K562 (cell line): ENCODE measurements around the gene RPL7A. TPM values are rescaled to one million over a fixed set of nuclear protein-coding genes. Genes with fewer than 3 reads are reported as not detected.

Source experiments
- ATAC-seq: fragments of 200-7000 bp; cut with Tn5 transposase; 3 replicates; pipeline ENCODE4 v1.9.1; 2020; ENCODE audit warnings: moderate library complexity
- BruUV-seq: library from RNA; stranded (reverse); fragments of 400-500 nt; replicated peaks from 2 replicates; lab custom pipeline; 2021; lab: Mats Ljungman, UMichigan
- CTCF ChIA-PET: fragments of 300-600 bp; formaldehyde crosslinking; extraction: SDS; loops from one replicate; lab custom pipeline; 2021; ENCODE audit warnings: low intra/inter-chr PET ratio; lab: Yijun Ruan, JAX
- POLR2A ChIA-PET: fragments of 300-600, 350-650 bp; sonication (Branson Sonifier 250); formaldehyde crosslinking; extraction: SDS; loops from one replicate; lab custom pipeline; 2021; ENCODE audit warnings: antibody characterized with exemption, inconsistent platforms; lab: Yijun Ruan, JAX
- DNase-seq, 4 experiments: peaks; one replicate each; pipeline versions ENCODE4 v3.0.0 to v3.0.0-alpha.2; 2011 to 2018; ENCODE audit warnings: low spot score in 3 of 4, mixed read lengths in 3 of 4; ENCODE audit errors: extremely low read depth in 1 of 4
- FAIRE-seq: peaks from 2 replicates; lab custom pipeline; 2011; peaks lifted over from hg19 to GRCh38; lab: Jason Lieb, UNC
- H2AFZ ChIP-seq: 2 replicates; pipeline ENCODE4 v1.6.0; 2011; ENCODE audit warnings: low read depth, low read length, control low read depth, inconsistent platforms
- H3K27ac ChIP-seq: fragments of 200-600 bp; 3 replicates; pipeline ENCODE4 v1.8.0; 2011; ENCODE audit warnings: low read depth, mild to moderate bottlenecking, control low read depth, inconsistent platforms, low read length, moderate library complexity, mixed read lengths; ENCODE audit errors: extremely low read depth
- H3K27me3 ChIP-seq, 2 experiments: fragments of 300-600 bp in 1 of 2; 2 replicates in 1 of 2; 3 replicates in 1 of 2; pipeline versions ENCODE4 v1.6.0 to v1.8.0; 2011; ENCODE audit warnings: inconsistent platforms in 2 of 2, low read length in 2 of 2, mild to moderate bottlenecking in 1 of 2, mixed read lengths in 1 of 2, moderate library complexity in 1 of 2; ENCODE audit not compliant: control insufficient read depth in 2 of 2, insufficient read depth in 2 of 2
- H3K36me3 ChIP-seq: fragments of 300-600 bp; 3 replicates; pipeline ENCODE4 v1.8.0; 2011; ENCODE audit warnings: mild to moderate bottlenecking, low read length, inconsistent platforms; ENCODE audit not compliant: control insufficient read depth, insufficient read depth
- H3K4me1 ChIP-seq, 2 experiments: fragments of 200-600 bp in 1 of 2; replicated peaks in 1 of 2; 2 replicates in 1 of 2; 3 replicates in 1 of 2; pipeline versions ENCODE4 v1.5.1 to v1.8.0; 2011; ENCODE audit warnings: inconsistent platforms in 2 of 2, low read length in 2 of 2, mild to moderate bottlenecking in 1 of 2, mixed read lengths in 1 of 2, moderate library complexity in 1 of 2; ENCODE audit not compliant: control insufficient read depth in 2 of 2, insufficient read depth in 2 of 2
- H3K4me2 ChIP-seq: 2 replicates; pipeline ENCODE4 v1.6.1; 2011; ENCODE audit warnings: low read length, control low read depth, inconsistent platforms, mixed read lengths; ENCODE audit not compliant: insufficient read depth
- H3K4me3 ChIP-seq: fragments of 200-600 bp; sonication (generic), shearing (Covaris generic); 2 replicates; pipeline ENCODE4 v1.5.1; 2016; ENCODE audit warnings: control low read depth, inconsistent platforms
- H3K79me2 ChIP-seq: fragments of 200-600 bp; 3 replicates; pipeline ENCODE4 v1.8.0; 2011; ENCODE audit warnings: low read length, inconsistent platforms; ENCODE audit not compliant: control insufficient read depth, insufficient read depth
- H3K9ac ChIP-seq, 2 experiments: 2 replicates each; pipeline versions ENCODE4 v1.6.0 to v1.6.1; 2011; ENCODE audit warnings: low read depth in 2 of 2, low read length in 2 of 2, control low read depth in 1 of 2, inconsistent platforms in 1 of 2, mild to moderate bottlenecking in 1 of 2, mixed read lengths in 1 of 2; ENCODE audit not compliant: insufficient read depth in 1 of 2
- H3K9me1 ChIP-seq: one replicate; pipeline ENCODE4 v1.6.0; 2011; ENCODE audit warnings: inconsistent platforms, mild to moderate bottlenecking, low read length, moderate library complexity; ENCODE audit not compliant: control insufficient read depth, insufficient read depth
- H3K9me3 ChIP-seq: replicated peaks from 2 replicates; pipeline ENCODE4 v1.5.1; 2011; ENCODE audit warnings: low read depth, low read length, inconsistent platforms; ENCODE audit not compliant: control insufficient read depth, insufficient read depth
- H4K20me1 ChIP-seq: replicated peaks from 2 replicates; pipeline ENCODE4 v1.6.1; 2011; ENCODE audit warnings: low read length, inconsistent platforms, mixed read lengths; ENCODE audit not compliant: control insufficient read depth, insufficient read depth
- CUX1 ChIP-seq: fragments of 200-800 bp; sonication (Bioruptor generic); IDR thresholded peaks from 2 replicates; pipeline ENCODE4 v1.6.1; 2016; ENCODE audit warnings: missing genetic modification characterization, missing compliant biosample characterization
- DMBX1 ChIP-seq: fragments of 250-450 bp; sonication (Bioruptor Pico); IDR thresholded peaks from 2 replicates; pipeline ENCODE4 v1.8.0; 2022; ENCODE audit warnings: inconsistent platforms, mild to moderate bottlenecking, moderate library complexity, borderline replicate concordance
- FOSL1 ChIP-seq: fragments of 200-800 bp; sonication (Bioruptor generic); conservative IDR thresholded peaks from 2 replicates; pipeline ENCODE4 v1.6.1; 2016; ENCODE audit warnings: missing genetic modification characterization, missing compliant biosample characterization
- GABPB2 ChIP-seq: fragments of 250-450 bp; sonication (Bioruptor Pico); conservative IDR thresholded peaks from 2 replicates; pipeline ENCODE4 v1.5.1; 2021; ENCODE audit warnings: mild to moderate bottlenecking
- GATAD2A ChIP-seq: fragments of 450-650 bp; IDR thresholded peaks from 2 replicates; pipeline ENCODE4 v1.6.1; 2017
- MEF2D ChIP-seq: conservative IDR thresholded peaks from 2 replicates; pipeline ENCODE4 v1.6.1; 2016; ENCODE audit warnings: low read depth, missing genetic modification characterization, missing compliant biosample characterization
- OTX1 ChIP-seq: fragments of 450-650 bp; formaldehyde crosslinking; IDR thresholded peaks from 2 replicates; pipeline ENCODE4 v1.4.0; 2022; ENCODE audit warnings: mild to moderate bottlenecking
- RHOXF2B ChIP-seq: fragments of 250-450 bp; sonication (Bioruptor Pico); conservative IDR thresholded peaks from 2 replicates; pipeline ENCODE4 v1.5.1; 2021
- SNRNP70 ChIP-seq: fragments of 200-400 bp; formaldehyde crosslinking; optimal IDR thresholded peaks from 2 replicates; pipeline ENCODE3; 2017; ENCODE audit warnings: low read depth, low read length
- TEAD4 ChIP-seq, 2 experiments: sonication (generic) in 1 of 2; formaldehyde crosslinking in 1 of 2; IDR thresholded peaks; 2 replicates each; pipeline versions ENCODE4 v1.6.1 to v1.8.0; 2012 to 2022; ENCODE audit warnings: borderline replicate concordance in 1 of 2, inconsistent platforms in 1 of 2, low read length in 1 of 2, mild to moderate bottlenecking in 1 of 2, missing genetic modification reagents in 1 of 2
- ZNF12 ChIP-seq: sonication (generic); formaldehyde crosslinking; IDR thresholded peaks from 2 replicates; pipeline ENCODE4 v1.4.0; 2020; ENCODE audit warnings: mild to moderate bottlenecking, missing genetic modification reagents
- ZNF316 ChIP-seq: fragments of 450-650 bp; IDR thresholded peaks from 2 replicates; pipeline ENCODE4 v1.6.1; 2016
- ZNF384 ChIP-seq: IDR thresholded peaks from 2 replicates; pipeline ENCODE4 v1.6.1; 2012; ENCODE audit warnings: low read depth, low read length, improper control_type of control experiment
- WGBS: fragments of 100-300 bp; shearing (Covaris generic); methylation state at CpG from one replicate; pipeline ENCODE4 v1.1.6; 2016; ENCODE audit warnings: low coverage, mixed read lengths; ENCODE audit not compliant: insufficient coverage; ENCODE audit errors: missing lambda C conversion rate; 5-methylcytosine and 5-hydroxymethylcytosine counted together
- in situ Hi-C: fragments of 300-500 bp; cut with MboI; formaldehyde crosslinking; loops from 4 replicates; pipeline ENCODE4 v1.15.0; 2018; ENCODE audit warnings: inconsistent platforms, mixed read lengths
- intact Hi-C: fragments of 100-400 bp; cut with micrococcal nuclease; formaldehyde crosslinking; loops from 2 replicates; pipeline ENCODE4 v1.14.2; 2022
- polyA plus RNA-seq, 8 experiments: library from polyadenylated mRNA; depleted of rRNA in 4 of 8; stranded (reverse) in 5 of 8; unstranded in 3 of 8; fragments of >200 nt; fragmentation: Nextera tagmentation in 2 of 8; fragmentation: Illumina TruSeq in 1 of 8; extraction: Ambion mirVana in 2 of 8; extraction: Trizol in 1 of 8; gene quantifications; 2 replicates each; pipeline versions ENCODE4 v1.2.1 to v1.2.3, GENCODE V29; 2011 to 2014; ENCODE audit warnings: inconsistent platforms in 1 of 8, missing spikeins in 1 of 8
- total RNA-seq, 7 experiments: library from RNA; depleted of rRNA in 6 of 7; stranded (reverse); fragments of >200 nt in 6 of 7; fragmentation: Illumina TruSeq in 2 of 7; extraction: Trizol in 2 of 7; gene quantifications; 2 replicates each; pipeline versions ENCODE4 v1.2.1 to v1.2.3, GENCODE V29; 2011 to 2021; ENCODE audit warnings: low replicate concordance in 1 of 7
- TF ChIP-seq, protein P1 (sequence below), 2 experiments: fragments of 450-650 bp in 1 of 2; sonication (generic) in 1 of 2; formaldehyde crosslinking in 1 of 2; IDR thresholded peaks in 1 of 2; conservative IDR thresholded peaks in 1 of 2; 2 replicates each; pipeline versions ENCODE4 v1.6.1 to v1.8.1; 2016 to 2023; ENCODE audit warnings: mild to moderate bottlenecking in 2 of 2, moderate library complexity in 2 of 2, inconsistent platforms in 1 of 2, missing genetic modification reagents in 1 of 2

Gene RPL7A
- total and polyA plus RNA-seq, 9 of the 15 experiments (the other 6 are each of a cell fraction or from before 2014, with no cell fraction given) = 1,935 to 3,760 (median 2,652) TPM

GRCh38 chr9:133374612-133375115 is 26.6 kb downstream of the RPL7A start:
- FAIRE-seq (peak; percentile 69), DNase-seq (peak in 1 of 4 experiments; percentile 46), ATAC-seq (no peak)
- peaks cover 43 to 51% of the 10 kb centered on the region in 2 experiments; a peak in 4 of 5 replicates for H3K4me1 ChIP-seq
- peaks cover 23% of the 10 kb centered on the region for H3K9me1 ChIP-seq
- no peaks in the 10 kb centered on the region for H3K27me3 ChIP-seq
- ChIA-PET CTCF (no interaction called here), POLR2A (interaction anchor here (0.5 to 8.5 kb wide), 9 partner anchors 10 to 627 kb away, joined by 3 to 109 read pairs (median 5); partner anchors contain the start of genes MED22, RPL7A, SURF1 and SURF2)
- peak overlapping the region; percentile 88 for H3K4me2 ChIP-seq
- peaks cover 41% of the 10 kb centered on the region for H4K20me1 ChIP-seq
- in situ Hi-C loops = no loop called here
- BruUV-seq = TSS peak; percentile 44
- no peak overlapping the region for H2AFZ ChIP-seq
- H3K36me3 ChIP-seq = peaks cover 45% of the 10 kb centered on the region
- 0% methylated on average over 12 of the region's 12 CpGs for WGBS
- H3K4me3 ChIP-seq = peak overlapping the region; percentile 87
- H3K9me3 ChIP-seq = no peaks in the 10 kb centered on the region
- H3K79me2 ChIP-seq = peaks cover 70% of the 10 kb centered on the region
- H3K9ac ChIP-seq = peak overlapping the region; percentile 97
- intact Hi-C loops = no loop called here
- peak overlapping the region; percentile 97 for H3K27ac ChIP-seq
- TF ChIP-seq CUX1 (0 out of 2 replicates have a peak, but pooled peaks have one; percentile 33), MEF2D (tag) (no peak), OTX1 (CRISPR knock-in tag) (no peak), FOSL1 (tag) (peak; percentile 74), ZNF316 (peak; percentile 45), ZNF12 (CRISPR knock-in tag) (no peak), RHOXF2B (CRISPR knock-in tag) (no peak), SNRNP70 (no peak), GABPB2 (CRISPR knock-in tag) (no peak), DMBX1 (CRISPR knock-in tag) (no peak), ZNF384 (peak; percentile 69), TEAD4 (IDR thresholded peaks at IDR 0.05; ENCODE audit: low read length) (no peak), TEAD4 (CRISPR knock-in tag; IDR thresholded peaks at IDR 0.05; ENCODE audit: borderline replicate concordance) (no peak), GATAD2A (no peak)
- TF ChIP-seq, protein P1, sequence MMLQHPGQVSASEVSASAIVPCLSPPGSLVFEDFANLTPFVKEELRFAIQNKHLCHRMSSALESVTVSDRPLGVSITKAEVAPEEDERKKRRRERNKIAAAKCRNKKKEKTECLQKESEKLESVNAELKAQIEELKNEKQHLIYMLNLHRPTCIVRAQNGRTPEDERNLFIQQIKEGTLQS (IDR thresholded peaks at IDR 0.05) = peak; percentile 72
- TF ChIP-seq, protein P1 (CRISPR knock-in tag; conservative IDR thresholded peaks at IDR 0.05) = no peak
